Measurements from ENCODE around the gene PKIB. TPM values are rescaled to one million over a fixed set of nuclear protein-coding genes. Genes with fewer than 3 reads are reported as not detected.

Gene PKIB
- polyA plus RNA-seq, 4 donors: 0.81 to 2.0 (median 1.6) TPM

GRCh38 chr6:122663981-122664380, 53.8 kb downstream of the PKIB start:
- DNase-seq (ENCODE audit: low read depth in 4 of 4, low spot score in 3 of 4): no peak

- DNase-seq (ENCODE audit: low read depth in 4 of 4, low spot score in 3 of 4): no peak
Measured at GRCh38 chr6:122665929-122666328, 55.7 kb downstream of the PKIB start.

GRCh38 chr6:122666418-122666817, 56.2 kb downstream of the PKIB start:
- DNase-seq (ENCODE audit: low read depth in 4 of 4, low spot score in 3 of 4): no peak

GRCh38 chr6:122669418-122669817, 59.2 kb downstream of the PKIB start:
- no peak for DNase-seq (ENCODE audit: low read depth in 4 of 4, low spot score in 3 of 4)

- DNase-seq (ENCODE audit: low read depth in 4 of 4, low spot score in 3 of 4): no peak
Measured at GRCh38 chr6:122669868-122670267, 59.7 kb downstream of the PKIB start.

- no peak for DNase-seq (ENCODE audit: low read depth in 4 of 4, low spot score in 3 of 4)
Measured at GRCh38 chr6:122671251-122671650, 61.0 kb downstream of the PKIB start.

- no peak for DNase-seq (ENCODE audit: low read depth in 4 of 4, low spot score in 3 of 4)
Measured at GRCh38 chr6:122673343-122673961, 63.2 kb downstream of the PKIB start.

GRCh38 chr6:122676146-122676545, 65.9 kb downstream of the PKIB start:
- no peak for DNase-seq (ENCODE audit: low read depth in 4 of 4, low spot score in 3 of 4)

- no peak for DNase-seq (ENCODE audit: low read depth in 4 of 4, low spot score in 3 of 4)
Measured at GRCh38 chr6:122676688-122677087, 66.5 kb downstream of the PKIB start.

GRCh38 chr6:122677406-122677805, 67.2 kb downstream of the PKIB start:
- DNase-seq (ENCODE audit: low read depth in 4 of 4, low spot score in 3 of 4): no peak

GRCh38 chr6:122678841-122679240, 68.6 kb downstream of the PKIB start:
- no peak for DNase-seq (ENCODE audit: low read depth in 4 of 4, low spot score in 3 of 4)

GRCh38 chr6:122681705-122682104, 71.5 kb downstream of the PKIB start:
- DNase-seq (ENCODE audit: low read depth in 4 of 4, low spot score in 3 of 4): no peak

- DNase-seq (ENCODE audit: low read depth in 4 of 4, low spot score in 3 of 4): no peak
Measured at GRCh38 chr6:122683989-122684651, 73.9 kb downstream of the PKIB start.

- no peak for DNase-seq (ENCODE audit: low read depth in 4 of 4, low spot score in 3 of 4)
Measured at GRCh38 chr6:122692175-122692598, 82.0 kb downstream of the PKIB start.

GRCh38 chr6:122692807-122693580, 82.8 kb downstream of the PKIB start:
- DNase-seq (ENCODE audit: low read depth in 4 of 4, low spot score in 3 of 4): no peak

GRCh38 chr6:122694075-122694474, 83.9 kb downstream of the PKIB start:
- no peak for DNase-seq (ENCODE audit: low read depth in 4 of 4, low spot score in 3 of 4)

GRCh38 chr6:122694602-122695001, 84.4 kb downstream of the PKIB start:
- no peak for DNase-seq (ENCODE audit: low read depth in 4 of 4, low spot score in 3 of 4)

GRCh38 chr6:122695188-122695587, 85.0 kb downstream of the PKIB start:
- no peak for DNase-seq (ENCODE audit: low read depth in 4 of 4, low spot score in 3 of 4)

- no peak for DNase-seq (ENCODE audit: low read depth in 4 of 4, low spot score in 3 of 4)
Measured at GRCh38 chr6:122696079-122696478, 85.9 kb downstream of the PKIB start.

GRCh38 chr6:122696853-122697252, 86.6 kb downstream of the PKIB start:
- DNase-seq (ENCODE audit: low read depth in 4 of 4, low spot score in 3 of 4): no peak

- no peak for DNase-seq (ENCODE audit: low read depth in 4 of 4, low spot score in 3 of 4)
Measured at GRCh38 chr6:122697458-122697857, 87.3 kb downstream of the PKIB start.

GRCh38 chr6:122701666-122702065, 91.5 kb downstream of the PKIB start:
- no peak for DNase-seq (ENCODE audit: low read depth in 4 of 4, low spot score in 3 of 4)

Data from left renal pelvis (tissue), 4 donors.